Lower leg skin (tissue), 4 donors: Measurements from ENCODE around the gene MDH1B. TPM values are rescaled to one million over a fixed set of nuclear protein-coding genes. Genes with fewer than 3 reads are reported as not detected.

ENCODE experiments used
- DNase-seq, 2 donors: peaks; one replicate each; pipeline ENCODE4 v3.0.0-alpha.2; 2019; ENCODE audit warnings: low spot score in 2 of 2
- H3K4me3 ChIP-seq: fragments of 200-600 bp; sonication (generic); 2 replicates; pipeline ENCODE4 v1.5.1; 2017; ENCODE audit warnings: mild to moderate bottlenecking, low read depth; ENCODE audit not compliant: poor library complexity, severe bottlenecking
- POLR2A ChIP-seq, 2 donors: fragments of 450-650 bp; IDR thresholded peaks; one replicate each; pipeline ENCODE4 v1.6.1; 2016 to 2017; ENCODE audit warnings: antibody characterized with exemption in 2 of 2, mild to moderate bottlenecking in 1 of 2, moderate library complexity in 1 of 2
- WGBS, 2 donors: methylation state at CpG; one replicate each; pipeline ENCODE4 v1.1.5; 2018; 5-methylcytosine and 5-hydroxymethylcytosine counted together
- intact Hi-C: fragments of 100-400 bp; cut with DNase I; formaldehyde crosslinking; loops from one replicate; pipeline ENCODE4 v1.15.0; 2023; ENCODE audit warnings: low total_unique reads
- total RNA-seq, 4 donors: library from RNA; depleted of rRNA; stranded (reverse); fragments of >200 nt; gene quantifications; one replicate each; pipeline ENCODE4 v1.1.0, GENCODE V29; 2016
- TF ChIP-seq, protein P1 (sequence below), 3 donors: fragments of 450-650 bp; IDR thresholded peaks; one replicate each; pipeline ENCODE4 v1.5.1; 2016; ENCODE audit warnings: antibody characterized with exemption in 3 of 3, mild to moderate bottlenecking in 3 of 3, moderate library complexity in 2 of 3

Gene MDH1B
- total RNA-seq, 4 donors from 2014 or later, result 0.10 to 1.1 (median 0.46) TPM

DNA sequence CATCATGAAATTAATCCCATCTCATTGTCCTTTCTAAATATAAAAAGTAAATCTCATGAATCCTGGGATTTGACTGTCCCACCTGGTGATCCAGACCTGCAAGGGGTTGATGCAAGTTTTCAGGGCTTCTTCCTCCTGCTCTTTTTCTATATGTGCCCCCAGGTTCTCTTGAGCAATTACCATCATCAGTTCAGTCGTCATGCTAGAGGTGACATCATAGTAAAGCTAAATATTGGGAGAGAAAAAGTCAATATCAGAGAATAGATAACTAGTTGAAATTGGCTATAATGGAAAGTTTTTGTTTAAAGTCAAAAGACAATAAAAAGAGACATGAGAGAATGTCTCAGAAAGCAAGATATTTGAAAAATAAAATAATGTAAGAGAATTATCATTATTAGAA lies 8.3 kb downstream of the MDH1B start:
- no peak overlapping the region for H3K4me3 ChIP-seq
- intact Hi-C loops, result no loop called here
- TF ChIP-seq, protein P1, sequence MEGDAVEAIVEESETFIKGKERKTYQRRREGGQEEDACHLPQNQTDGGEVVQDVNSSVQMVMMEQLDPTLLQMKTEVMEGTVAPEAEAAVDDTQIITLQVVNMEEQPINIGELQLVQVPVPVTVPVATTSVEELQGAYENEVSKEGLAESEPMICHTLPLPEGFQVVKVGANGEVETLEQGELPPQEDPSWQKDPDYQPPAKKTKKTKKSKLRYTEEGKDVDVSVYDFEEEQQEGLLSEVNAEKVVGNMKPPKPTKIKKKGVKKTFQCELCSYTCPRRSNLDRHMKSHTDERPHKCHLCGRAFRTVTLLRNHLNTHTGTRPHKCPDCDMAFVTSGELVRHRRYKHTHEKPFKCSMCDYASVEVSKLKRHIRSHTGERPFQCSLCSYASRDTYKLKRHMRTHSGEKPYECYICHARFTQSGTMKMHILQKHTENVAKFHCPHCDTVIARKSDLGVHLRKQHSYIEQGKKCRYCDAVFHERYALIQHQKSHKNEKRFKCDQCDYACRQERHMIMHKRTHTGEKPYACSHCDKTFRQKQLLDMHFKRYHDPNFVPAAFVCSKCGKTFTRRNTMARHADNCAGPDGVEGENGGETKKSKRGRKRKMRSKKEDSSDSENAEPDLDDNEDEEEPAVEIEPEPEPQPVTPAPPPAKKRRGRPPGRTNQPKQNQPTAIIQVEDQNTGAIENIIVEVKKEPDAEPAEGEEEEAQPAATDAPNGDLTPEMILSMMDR (IDR thresholded peaks at IDR 0.05), result no peak
- TF ChIP-seq POLR2A (IDR thresholded peaks at IDR 0.05), result no peak
- no peak for DNase-seq
- WGBS, 2 donors, result 44 to 45% methylated on average over 1 of the region's 1 CpG

DNA sequence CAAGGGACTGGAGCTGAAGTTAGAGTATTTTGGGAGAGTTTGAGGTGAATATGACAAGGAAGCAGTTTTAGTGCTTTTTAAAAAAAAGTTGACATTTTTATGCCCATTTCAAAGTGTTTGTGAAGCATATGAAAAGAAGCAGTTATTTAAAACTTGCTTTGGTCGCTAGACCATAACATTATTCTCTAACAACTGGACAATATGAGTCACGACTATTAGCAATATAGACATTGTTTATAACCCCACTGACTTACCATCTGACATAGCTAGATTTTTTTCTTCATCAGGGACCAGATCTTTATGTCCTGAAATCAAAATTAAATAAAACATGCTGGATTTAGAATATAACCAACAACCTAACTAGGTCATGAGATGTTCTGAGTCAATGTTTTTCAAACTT lies 24.3 kb downstream of the MDH1B start:
- intact Hi-C loops, result no loop called here
- no peak for DNase-seq
- H3K4me3 ChIP-seq, result no peak overlapping the region
- 41 to 65% methylated on average over 2 of the region's 2 CpGs for WGBS, 2 donors
- no peak for TF ChIP-seq POLR2A (IDR thresholded peaks at IDR 0.05)
- TF ChIP-seq, protein P1 (IDR thresholded peaks at IDR 0.05), result no peak

DNA sequence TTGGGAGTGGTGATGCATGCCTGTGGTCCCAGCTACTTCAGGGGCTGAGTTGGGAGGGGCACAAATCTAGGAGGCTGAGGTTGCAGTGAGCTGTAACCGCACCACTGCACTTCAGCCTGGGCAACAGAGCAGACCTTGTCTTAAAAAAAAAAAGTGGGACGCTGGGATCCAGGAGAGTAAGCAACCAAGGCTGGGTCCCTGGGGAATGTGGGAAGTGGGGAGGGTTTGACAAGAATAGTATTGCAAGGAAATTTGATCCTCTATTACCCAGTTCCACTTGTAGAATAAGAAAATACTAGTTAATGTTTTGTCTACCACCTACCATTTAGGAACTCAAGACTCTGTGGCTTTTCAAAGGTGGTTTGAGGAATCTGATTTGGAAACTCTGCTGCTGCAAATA lies 25.9 kb downstream of the MDH1B start:
- H3K4me3 ChIP-seq, result no peak overlapping the region
- TF ChIP-seq, protein P1 (IDR thresholded peaks at IDR 0.05), result no peak
- no peak for TF ChIP-seq POLR2A (IDR thresholded peaks at IDR 0.05)
- intact Hi-C loops, result no loop called here
- no peak for DNase-seq
- 61 to 83% methylated on average over 2 of the region's 2 CpGs for WGBS, 2 donors

GRCh38 chr2:206736935-206737334 lies 28.2 kb downstream of the MDH1B start:
- 88 to 92% methylated on average over 5 of the region's 5 CpGs for WGBS, 2 donors
- DNase-seq, result no peak
- H3K4me3 ChIP-seq, result no peak overlapping the region
- TF ChIP-seq, protein P1 (IDR thresholded peaks at IDR 0.05), result no peak
- TF ChIP-seq POLR2A (IDR thresholded peaks at IDR 0.05), result no peak
- intact Hi-C loops, result no loop called here

DNA sequence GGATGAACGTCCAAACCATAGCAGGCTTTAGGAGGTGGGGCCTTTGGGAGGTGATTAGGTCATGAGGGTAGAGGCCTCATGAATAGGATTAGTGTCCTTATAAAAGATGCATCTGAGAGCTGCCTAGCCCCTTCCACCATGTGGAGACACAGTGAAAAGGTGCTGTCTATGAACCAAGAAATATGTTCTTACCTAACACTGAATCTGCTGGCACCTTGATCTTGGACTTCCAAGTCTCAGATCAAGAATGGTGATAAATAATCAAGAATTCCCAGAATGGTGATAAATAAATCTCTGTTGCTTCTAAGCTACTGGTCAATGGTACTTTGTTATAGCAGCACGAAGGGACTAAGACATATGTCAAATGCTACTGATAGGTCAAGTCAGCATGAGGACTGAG lies 31.8 kb downstream of the MDH1B start:
- WGBS, 2 donors, result 74 to 78% methylated on average over 2 of the region's 2 CpGs
- intact Hi-C loops, result no loop called here
- no peak for TF ChIP-seq POLR2A (IDR thresholded peaks at IDR 0.05)
- TF ChIP-seq, protein P1 (IDR thresholded peaks at IDR 0.05), result no peak
- no peak for DNase-seq
- H3K4me3 ChIP-seq, result no peak overlapping the region
